NCI-H1694 (cell line): Measurements from ENCODE around the gene AIPL1.
A peak's percentile ranks its signal among the peaks of the same experiment; 100 is the strongest.

Experiments
- DNase-seq: peaks from one replicate; lab custom pipeline; 2025; lab: John Stamatoyannopoulos, UW

The AIPL1 gene

GRCh38 chr17:6465206-6466003 is 30.5 kb upstream of the AIPL1 start:
- no peak for DNase-seq

DNA sequence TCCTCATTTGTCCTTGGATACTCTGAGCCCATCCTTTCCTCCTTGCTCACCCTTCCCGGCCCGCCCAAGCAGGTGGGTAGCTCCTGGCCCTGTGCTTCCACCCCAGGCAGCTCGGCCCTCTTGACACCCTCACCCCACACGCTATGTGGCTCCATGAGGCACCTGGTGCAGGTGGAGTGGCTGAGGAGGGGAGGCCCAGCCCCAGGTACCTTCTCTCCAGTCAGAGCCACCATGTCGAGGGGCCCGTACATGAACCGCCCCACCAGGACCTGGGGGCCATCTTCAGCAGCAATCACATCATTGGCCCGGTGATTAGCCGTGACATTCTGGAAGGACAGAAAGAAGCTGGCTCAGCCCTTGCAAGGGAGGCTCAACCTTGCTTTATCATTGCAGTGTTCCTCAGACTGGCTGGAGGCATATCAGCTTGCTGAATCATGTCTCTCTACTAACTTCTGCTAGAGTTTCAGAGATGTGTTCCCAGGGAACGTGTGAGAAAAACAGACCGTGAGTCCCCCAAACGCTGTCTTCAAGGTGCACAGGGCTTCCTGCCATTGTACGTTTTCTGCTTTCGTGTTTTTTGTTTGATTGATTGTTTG is 29.6 kb upstream of the AIPL1 start:
- DNase-seq = no peak

DNA sequence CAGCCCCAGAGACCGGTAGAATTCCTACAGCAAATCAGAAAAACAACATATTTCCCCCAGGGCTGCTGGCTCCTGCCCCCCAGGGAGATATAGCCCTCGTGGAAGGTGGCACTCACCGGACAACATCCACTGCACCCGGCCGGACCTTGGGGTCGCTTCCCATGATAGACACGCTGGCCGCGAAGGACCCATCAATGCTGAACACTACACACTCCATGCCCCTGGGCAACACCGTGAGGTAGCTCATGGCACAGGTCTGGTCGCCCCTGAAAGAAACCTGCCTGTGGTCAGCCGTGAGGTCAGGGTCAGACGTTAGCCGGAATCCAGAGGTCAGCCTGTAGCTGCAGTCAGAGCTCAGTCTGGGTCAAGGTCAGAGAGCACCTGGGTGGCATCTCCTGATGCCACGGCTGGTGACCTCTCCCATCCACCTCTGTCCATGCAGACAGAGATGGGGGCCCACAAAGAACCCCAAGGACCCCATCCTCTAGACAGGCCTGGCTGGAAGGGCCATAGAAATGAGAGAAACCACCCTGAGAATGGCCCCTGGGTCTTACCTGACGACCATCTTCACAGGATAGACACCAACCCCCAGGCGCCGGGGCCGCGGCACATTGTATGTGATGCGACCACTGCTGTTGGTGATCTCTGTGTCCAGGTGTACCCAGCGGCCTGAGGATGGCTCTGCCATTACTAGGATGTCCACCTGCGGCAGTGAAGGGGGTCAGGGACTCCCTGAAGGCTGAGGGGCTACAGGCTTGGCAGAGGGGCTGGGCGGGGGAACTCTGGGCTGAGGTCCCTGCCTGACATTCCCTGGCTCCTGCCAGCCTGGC is 28.9 kb upstream of the AIPL1 start:
- DNase-seq = no peak

DNA sequence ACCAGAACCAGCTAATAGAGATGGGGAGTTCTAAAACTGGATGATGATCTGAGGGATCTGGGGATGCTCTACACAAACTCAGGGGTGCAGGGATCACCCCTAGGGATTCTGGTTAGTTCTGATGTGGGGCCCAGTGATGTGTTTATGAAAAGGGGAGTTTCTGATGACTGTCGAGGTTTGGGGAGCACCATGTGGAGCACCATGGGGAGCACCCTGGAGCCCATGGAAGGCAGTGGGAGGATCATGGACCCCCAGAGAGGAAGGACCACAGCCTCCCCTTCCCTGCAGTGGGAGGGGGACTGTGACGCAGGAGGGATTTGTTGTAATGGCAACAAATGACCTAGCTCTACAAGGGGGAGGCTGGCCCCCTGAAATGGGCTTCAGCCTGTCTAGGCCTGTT is 27.8 kb upstream of the AIPL1 start:
- no peak for DNase-seq

- no peak for DNase-seq
These were observed 27.0 kb upstream of the AIPL1 start for GRCh38 chr17:6461792-6462524.

- no peak for DNase-seq
These were observed 26.3 kb upstream of the AIPL1 start for GRCh38 chr17:6461246-6461645.

GRCh38 chr17:6460531-6461161 is 25.7 kb upstream of the AIPL1 start:
- no peak for DNase-seq

GRCh38 chr17:6458460-6458950 is 23.6 kb upstream of the AIPL1 start:
- no peak for DNase-seq

DNA sequence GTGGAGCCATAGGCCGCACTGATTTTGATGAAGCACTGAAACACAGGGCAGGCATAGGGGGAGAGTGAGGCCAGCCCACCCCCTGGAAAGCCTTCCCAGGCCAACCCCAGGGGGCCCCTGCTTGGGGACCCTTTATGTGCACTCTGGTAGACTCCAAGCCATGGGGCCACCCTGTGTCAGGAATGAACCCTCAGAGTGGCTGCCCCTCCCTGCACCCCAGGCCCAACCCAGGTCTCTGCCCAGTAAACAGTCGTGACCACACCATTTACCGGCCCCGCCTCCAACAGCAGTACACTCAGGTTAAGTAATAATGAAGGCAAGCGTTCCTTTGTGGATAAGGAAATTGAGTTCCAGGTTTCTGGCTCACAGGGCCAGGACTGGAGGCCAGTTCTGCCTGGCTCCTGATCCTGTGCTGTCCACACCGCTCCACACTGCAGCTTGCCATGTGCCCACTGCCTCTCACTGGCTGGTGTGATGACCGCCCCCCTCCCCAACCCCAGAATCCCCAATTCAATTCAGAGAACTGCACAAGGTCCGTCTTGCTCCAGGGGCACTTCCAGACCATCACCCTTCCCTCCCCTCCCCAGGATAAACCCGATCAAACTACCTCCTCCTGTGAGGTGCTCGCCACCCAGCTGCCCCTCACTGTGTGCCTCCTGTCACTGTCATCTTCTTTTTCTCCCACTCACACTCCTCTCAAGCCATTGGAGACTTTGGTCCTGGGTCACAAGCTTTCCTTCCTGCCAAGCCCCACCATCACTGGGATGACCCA is 23.0 kb upstream of the AIPL1 start:
- DNase-seq = no peak

- no peak for DNase-seq
These were observed 22.2 kb upstream of the AIPL1 start for GRCh38 chr17:6456914-6457687.

DNA sequence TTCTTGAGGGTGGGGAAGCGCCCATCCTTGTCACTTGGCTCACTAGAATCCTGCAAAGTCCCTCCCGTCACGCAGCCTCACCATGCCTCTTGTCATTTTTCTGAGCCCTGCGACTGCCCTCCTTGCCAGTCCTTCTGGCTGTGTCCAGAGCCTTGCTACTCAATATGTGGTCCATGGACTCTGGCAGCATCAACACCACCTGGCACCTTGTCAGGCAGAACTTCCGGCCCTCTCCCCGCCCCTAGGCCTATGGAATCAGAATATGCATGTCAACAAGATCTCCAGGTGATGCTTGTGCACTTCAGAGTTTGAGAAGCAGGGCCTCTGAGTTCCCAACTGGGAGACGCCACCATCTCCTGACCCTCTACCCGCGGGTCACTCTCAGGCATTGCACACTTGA is 21.4 kb upstream of the AIPL1 start:
- DNase-seq = no peak

DNA sequence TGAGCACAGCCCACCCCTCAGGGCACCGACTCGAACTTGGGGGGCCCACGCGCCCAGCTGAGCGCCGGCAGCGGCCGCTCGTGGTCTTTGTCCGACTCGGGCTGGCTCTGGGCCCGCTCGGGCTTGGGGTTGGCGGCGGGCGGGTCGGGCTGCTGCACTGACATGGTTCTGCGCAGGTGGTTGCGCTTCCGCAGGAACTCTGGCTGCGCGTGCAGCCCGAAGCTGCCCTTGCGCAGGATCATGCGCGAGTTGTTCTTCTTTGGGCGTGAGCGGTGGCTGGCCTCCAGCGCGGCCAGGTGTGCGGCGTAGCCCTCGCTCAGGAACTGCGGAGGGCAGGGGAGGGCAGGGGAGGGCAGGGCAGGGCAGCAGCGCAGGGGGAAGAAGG is 20.4 kb upstream of the AIPL1 start:
- DNase-seq = no peak

- no peak for DNase-seq
These were observed 19.8 kb upstream of the AIPL1 start for GRCh38 chr17:6454495-6455320.

DNA sequence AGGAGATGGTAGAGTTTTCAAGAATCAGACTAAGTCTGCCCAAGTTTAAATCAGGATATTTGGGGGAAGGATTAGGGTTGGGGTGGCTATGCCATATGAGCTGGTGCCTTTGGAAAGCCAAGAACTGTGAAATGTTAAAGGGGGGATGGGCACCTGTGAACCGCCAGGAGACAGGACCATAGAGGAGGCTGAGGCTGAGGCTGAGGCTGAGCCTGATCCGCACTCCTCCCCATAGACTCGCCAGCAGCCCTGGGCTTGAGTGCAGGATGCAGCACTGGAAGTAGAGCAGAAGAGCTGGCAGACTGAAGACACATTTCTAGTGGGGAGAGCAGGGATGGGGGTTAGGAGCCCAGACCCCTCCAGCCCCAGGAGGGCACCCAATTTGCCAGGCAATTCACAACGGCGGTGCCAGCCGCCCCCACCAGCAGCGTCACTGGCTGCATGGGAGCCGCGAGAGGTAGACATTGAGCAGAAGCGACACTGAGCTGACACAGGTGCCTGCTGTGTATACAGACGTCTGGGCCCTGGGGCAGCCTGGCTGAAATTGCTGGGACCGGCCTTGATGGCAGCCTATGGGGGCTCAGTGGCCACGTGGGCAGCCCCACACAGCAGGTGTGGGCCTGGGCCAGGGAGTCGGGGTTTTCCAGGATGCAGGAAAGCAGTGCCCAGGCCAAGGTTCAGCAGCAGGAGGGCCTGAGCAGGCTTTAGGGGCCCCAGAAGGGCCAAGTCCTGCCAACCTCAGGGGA is 18.5 kb upstream of the AIPL1 start:
- no peak for DNase-seq

GRCh38 chr17:6452471-6453266 is 17.7 kb upstream of the AIPL1 start:
- DNase-seq = no peak

DNA sequence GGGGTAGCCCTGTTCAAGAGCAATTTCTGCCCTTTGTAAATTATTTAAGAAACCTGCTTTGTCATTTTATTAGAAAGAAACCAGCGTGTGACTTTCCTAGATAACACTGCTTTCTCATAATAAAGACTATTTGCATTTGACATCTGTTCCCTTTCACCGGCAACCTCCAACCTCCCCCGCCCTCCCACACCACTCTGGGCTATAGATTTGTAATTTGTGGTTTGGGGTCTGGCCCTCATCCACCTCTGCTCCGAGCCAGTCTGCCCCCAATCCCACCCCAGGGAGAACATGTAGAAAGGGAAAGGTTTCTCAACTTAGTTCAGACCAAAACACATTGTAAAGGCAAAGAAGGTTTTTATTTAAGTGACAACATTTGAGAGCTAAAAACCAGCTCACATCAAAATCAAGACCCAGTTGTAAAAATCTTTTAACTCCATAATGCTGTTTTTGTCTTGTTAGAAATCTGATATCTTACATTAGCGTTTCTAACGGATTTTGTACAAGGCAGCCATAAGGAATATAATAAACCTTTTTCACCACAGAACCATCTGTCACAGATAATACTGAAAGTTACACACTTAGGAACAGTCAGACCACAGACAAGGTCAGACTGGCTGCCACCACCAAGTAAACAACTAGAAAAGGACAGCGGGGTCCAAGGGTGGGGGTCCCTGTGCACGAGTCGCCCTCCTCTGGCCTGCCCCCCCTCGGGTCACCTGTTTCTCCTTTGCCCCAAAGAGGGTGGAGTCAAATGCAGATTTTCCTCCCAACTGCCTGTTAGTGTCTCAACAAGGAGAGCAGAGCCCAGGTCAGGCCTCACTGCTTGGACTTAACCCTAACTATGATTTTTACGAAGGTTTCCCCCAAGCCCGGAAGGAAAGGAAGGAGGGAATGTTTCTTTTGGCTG is 16.3 kb upstream of the AIPL1 start:
- DNase-seq = peak; percentile 5

DNA sequence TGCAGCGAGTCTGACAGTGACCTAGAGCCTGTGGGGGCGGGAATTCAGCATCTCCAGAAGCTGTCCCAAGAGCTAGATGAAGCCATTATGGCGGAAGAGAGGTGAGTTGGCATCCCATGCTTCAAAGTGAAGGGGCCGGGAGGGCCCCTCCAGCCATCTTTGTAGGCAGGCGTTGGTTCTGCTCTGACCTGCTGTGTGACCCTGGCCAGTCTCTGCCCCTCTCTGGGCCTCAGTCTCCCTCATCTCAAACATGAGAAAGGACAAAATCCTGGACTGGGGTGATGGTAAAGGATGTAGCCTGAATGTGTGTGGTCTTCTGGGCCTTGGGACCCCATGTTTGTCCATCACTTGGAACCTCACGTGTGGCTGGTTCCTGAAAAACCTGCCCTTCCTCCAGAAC is 14.4 kb upstream of the AIPL1 start:
- no peak for DNase-seq
